Right hindlimb (tissue), 1 donor: Measurements from ENCODE around the gene SLC38A1.
"Not testable (repeated sequence)": the region's sequence is repeated elsewhere in the genome, so short reads cannot be mapped to it uniquely, and the experiment has no call there.

Source experiments
- DNase-seq: peaks from one replicate; pipeline ENCODE4 v3.0.0-alpha.2; 2018

The SLC38A1 gene

DNA sequence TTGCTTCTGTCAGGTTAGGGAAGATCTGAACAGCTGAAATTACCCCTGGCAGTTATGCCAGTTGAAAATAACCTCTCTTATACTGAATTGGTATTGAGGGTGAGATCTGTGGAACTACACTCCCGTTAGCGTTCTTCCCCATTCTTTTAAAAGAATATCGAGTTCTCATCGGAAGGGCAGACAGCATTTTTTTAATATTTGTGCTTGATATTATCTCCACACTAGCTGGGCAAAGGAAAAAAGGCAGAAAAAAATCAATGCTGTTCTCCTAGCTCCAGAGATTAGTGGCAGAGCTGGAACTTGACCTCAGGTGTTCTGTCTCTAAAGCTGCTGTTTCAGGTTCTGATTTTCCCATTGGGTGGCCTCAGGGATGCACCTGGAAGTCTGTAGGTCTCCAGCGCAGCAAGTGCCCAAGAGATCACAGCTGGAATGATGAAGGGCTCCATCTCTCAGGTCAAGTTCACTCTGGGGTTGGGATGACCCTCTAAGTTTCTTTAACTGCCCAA lies 67.5 kb downstream of the SLC38A1 start:
- no peak for DNase-seq

DNA sequence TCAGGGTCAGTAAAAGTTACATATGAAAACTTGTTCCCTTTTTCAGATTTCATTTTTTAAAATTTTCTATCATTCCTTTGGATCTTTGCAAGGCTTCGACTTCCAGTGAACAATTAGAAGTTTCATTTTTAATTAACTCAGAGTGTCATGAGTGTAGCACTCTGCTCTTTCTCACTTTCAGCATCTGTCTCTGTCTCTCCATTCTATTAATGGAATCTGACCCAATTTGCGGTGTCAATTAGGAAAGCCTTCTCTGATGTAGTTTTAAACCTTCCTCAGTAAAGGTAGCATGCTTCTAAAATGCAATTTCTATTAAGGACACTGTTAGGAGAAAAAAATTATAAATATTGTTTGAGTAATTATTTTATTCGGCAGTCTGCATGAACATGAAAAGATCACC lies 68.3 kb downstream of the SLC38A1 start:
- no peak for DNase-seq

- DNase-seq, result no peak
Measured at GRCh38 chr12:46198913-46199312, 69.9 kb downstream of the SLC38A1 start.

- DNase-seq, result no peak
Measured at GRCh38 chr12:46197883-46198282, 71.0 kb downstream of the SLC38A1 start.

GRCh38 chr12:46190533-46190932 lies 78.3 kb downstream of the SLC38A1 start:
- not testable (repeated sequence) for DNase-seq

DNA sequence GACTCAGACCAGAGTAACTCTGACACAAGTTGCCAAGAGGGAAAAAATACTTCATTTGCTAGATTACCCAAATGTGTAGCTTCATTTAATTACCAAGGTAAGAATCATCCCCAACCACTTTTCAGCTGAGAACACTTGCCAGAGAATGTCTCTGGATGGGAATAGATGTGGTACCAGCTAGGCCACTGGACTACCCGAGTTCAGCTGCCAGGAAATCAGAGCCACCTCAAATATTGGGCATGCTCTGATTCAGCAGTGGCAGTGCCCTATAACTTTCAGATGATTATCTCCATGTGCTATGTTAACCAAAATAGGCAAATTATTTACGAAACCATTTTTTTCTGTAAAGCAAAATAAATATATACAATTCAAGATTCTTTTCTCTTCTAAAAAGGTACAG lies 80.7 kb downstream of the SLC38A1 start:
- DNase-seq, result no peak

DNA sequence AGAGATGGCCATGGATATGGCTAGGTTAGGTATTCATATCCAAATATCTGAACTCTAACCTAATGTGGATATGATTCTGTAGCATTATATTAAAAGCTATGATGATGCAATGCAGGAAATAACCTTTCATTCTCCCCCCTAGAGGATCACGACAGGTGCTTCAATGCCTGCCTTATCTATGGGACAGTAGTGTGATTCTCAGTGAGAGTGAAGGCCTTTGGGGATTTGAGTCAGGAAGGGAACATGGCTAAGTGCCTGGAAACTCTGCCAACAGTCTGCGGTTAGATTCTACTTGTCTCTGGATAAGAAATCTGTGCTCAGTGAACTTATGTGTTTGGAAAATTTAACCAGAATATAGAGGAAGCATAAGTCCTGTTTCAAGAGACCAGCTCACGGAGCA lies 81.8 kb downstream of the SLC38A1 start:
- DNase-seq, result peak; percentile 41

- no peak for DNase-seq
Measured at GRCh38 chr12:46186088-46186487, 82.8 kb downstream of the SLC38A1 start.

- no peak for DNase-seq
Measured at GRCh38 chr12:46185686-46186085, 83.2 kb downstream of the SLC38A1 start.

- DNase-seq, result no peak
Measured at GRCh38 chr12:46184798-46185595, 83.8 kb downstream of the SLC38A1 start.

DNA sequence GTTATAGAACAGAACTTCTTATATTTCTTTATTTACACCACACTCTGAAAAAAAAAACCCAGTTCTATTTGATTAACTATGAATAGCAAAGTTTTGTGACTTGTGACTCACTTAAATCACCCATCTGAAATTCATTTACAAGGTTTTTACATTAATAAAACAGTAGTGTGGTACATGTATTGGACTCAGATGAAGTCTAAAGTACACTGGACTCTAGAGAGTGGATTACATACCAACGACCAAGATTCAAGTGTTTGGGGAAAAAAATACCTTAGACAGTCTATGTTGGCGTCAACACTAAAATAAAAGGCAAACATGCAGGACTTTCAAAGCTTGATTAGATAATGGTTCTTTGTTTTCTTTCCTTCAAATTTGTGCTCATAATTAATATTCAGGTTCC lies 85.7 kb downstream of the SLC38A1 start:
- no peak for DNase-seq

GRCh38 chr12:46181465-46181864 lies 87.4 kb downstream of the SLC38A1 start:
- no peak for DNase-seq

DNA sequence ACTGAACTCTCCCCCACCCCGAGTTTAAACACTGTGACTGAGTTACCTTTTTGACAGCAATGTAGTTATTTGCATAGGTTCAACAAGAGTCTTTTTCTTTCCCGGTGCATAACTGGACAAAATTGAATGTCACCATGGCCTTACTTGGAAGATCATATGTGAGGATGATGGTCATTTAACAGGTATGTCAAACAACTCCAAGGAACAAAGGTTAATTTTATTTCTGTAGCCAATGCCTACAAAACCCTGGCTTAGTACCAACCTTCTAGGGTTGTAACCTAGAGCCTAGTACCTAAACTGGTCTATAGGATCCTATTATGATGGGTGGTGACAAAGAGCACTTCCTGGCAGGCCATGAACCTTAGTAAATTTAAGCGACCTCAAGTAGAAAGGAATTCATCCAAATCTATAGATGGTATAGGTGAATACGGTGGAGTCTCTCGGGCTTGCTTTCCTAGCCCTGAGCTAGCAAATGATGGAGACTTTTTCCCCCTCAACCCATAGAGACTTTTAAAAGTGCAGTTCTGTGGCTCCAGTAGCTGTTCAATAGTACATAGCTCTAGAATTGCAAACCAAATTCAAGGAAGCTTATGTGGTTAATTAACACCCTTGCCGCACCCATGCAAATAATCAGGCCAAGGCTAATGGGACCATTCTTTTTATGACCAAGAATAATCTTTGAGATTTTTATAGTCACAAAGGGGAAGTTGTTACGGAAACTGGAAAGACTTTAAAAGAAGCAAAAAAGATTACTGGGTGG lies 89.0 kb downstream of the SLC38A1 start:
- DNase-seq, result no peak

- DNase-seq, result no peak
Measured at GRCh38 chr12:46177837-46178608, 90.8 kb downstream of the SLC38A1 start.

DNA sequence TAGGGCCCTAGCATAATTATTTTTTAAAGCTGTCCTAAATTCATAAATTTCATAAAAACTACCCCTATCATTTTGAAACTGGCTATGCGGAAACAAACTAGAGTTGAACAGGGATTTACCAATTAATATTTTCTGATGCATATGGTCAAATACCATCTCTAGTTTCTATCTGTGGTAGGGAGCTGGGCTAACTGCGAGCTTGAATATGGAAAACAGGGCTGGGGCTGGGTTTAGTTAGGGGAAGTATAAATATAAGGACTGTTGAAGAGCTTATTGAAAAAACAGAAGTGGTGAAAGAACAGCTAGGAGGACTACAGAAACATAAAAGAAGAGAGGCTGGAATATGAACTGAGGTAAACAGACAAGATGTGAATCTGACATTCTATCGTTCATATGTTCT lies 91.8 kb downstream of the SLC38A1 start:
- DNase-seq, result no peak

DNA sequence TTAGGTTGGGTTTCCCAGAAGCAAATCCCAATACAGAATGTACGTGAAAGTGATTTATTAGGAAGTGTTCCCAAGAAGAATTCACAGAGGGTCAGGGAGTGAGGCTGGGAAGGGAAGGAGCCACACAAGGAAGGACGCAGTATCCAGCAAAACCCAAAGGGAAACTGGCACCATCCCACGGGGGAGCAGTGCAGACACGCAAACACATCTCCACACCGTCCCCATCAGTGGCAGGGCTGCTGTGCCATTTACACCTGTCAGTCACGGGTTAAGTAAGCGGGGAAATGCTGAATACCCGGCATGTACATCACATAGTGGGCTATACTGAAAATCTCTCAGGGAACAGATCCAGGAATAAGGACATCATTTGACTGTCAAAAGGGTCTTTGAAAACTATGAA lies 93.9 kb downstream of the SLC38A1 start:
- DNase-seq, result no peak

DNA sequence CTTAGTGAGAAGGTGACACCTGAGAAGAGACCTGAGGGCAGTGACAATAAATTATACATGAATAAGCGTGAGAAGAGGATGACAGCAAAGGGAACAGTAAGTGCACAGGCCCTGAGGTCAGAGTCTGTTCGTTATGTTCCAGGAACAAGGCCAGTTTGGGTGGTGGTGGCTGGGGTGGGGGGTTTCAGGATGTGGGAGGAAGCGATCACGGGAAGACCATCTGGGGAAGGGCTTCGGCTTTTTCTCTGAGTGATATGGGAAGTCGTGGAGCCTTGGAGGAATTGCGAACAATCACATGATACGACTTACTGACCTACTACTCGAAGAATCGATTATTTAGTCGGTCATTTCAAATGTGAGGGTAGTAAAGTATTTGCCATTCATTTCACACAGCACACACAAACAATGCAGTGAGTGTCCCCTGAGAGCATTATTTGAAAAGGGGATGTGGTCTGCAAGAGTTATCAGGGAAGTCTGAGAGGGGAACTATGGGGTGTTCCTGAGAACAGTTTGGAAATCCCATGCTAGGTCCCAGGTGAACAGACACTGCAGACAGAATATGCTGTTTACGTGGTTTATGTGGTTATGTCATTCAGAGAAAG lies 94.7 kb downstream of the SLC38A1 start:
- DNase-seq, result no peak

GRCh38 chr12:46168426-46168825 lies 100.4 kb downstream of the SLC38A1 start:
- DNase-seq, result no peak

DNA sequence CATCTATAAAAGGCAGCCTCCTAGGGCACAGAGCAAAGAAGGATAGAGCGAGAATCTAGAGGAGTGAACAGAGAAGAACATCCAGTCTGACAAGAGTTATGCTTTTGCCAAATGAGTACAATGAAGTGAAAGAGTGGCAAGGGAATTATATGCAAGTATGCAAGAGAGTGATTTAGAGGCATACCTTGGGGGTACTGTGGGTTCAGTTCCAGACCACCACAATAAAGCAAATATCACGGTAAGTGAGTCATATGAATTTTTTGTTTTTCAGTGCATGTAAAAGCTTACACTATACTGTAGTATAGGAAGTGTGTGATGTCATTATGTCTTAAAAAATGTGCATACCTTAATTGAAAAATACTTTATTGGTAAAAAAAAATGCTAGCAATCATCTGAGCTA lies 101.4 kb downstream of the SLC38A1 start:
- no peak for DNase-seq

DNA sequence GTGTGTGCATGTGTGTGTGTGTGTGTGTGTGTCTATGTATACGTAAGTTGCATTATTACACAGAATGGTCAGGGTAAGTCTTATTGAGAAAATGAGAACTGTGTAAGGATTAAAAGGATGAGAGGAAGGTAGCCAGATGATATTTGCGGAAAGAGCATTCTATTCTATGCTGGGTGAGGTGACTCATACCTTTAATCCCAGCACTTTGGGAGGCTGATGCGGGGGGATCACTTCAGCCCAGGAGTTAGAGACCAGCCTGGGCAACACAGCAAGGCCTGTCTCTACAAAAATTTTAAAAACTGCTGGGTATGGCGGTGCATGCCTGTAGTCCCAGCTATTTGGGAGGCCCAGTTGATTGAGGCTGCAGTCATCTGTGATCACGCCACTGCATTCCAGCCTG lies 103.7 kb downstream of the SLC38A1 start:
- DNase-seq, result no peak

- no peak for DNase-seq
Measured at GRCh38 chr12:46164186-46164761, 104.6 kb downstream of the SLC38A1 start.

- not testable (repeated sequence) for DNase-seq
Measured at GRCh38 chr12:46162549-46163076, 106.2 kb downstream of the SLC38A1 start.
